ENCODE measurements around the gene ADAD2.

- TF ChIP-seq POLR2A (IDR thresholded peaks at IDR 0.05; ENCODE audit: low read length), result no peak
- no peak for TF ChIP-seq GATA1 (IDR thresholded peaks at IDR 0.05; ENCODE audit: low read depth, low read length)
Measured at GRCh38 chr16:84166796-84167695, 23.9 kb upstream of the ADAD2 start.

All from erythroblast (primary cell).